HCT116 (cell line): ENCODE measurements around the gene PIP4P1.
"Not testable (repeated sequence)": the region's sequence is repeated elsewhere in the genome, so short reads cannot be mapped to it uniquely, and the experiment has no call there.

Experiments used
- EGR1 ChIP-seq: IDR thresholded peaks from 2 replicates; pipeline ENCODE4 v1.6.1; 2012; ENCODE audit warnings: low read depth
- EZH2 ChIP-seq: fragments of 200-600 bp; sonication (generic); IDR thresholded peaks from 2 replicates; pipeline ENCODE4 v1.6.1; 2017; ENCODE audit warnings: antibody characterized with exemption, mixed run types
- EZH2phosphoT487 ChIP-seq: fragments of 200-600 bp; IDR thresholded peaks from 2 replicates; pipeline ENCODE4 v1.6.1; 2018; ENCODE audit warnings: antibody characterized with exemption, borderline replicate concordance
- POLR2A ChIP-seq: IDR thresholded peaks from 2 replicates; pipeline ENCODE4 v1.7.0; 2011; ENCODE audit warnings: borderline replicate concordance; ENCODE audit not compliant: insufficient read depth, insufficient read length; ENCODE audit errors: extremely low read depth
- POLR2AphosphoS5 ChIP-seq: IDR thresholded peaks from 2 replicates; pipeline ENCODE4 v1.6.1; 2011; ENCODE audit warnings: mild to moderate bottlenecking, low read depth, low read length, moderate library complexity
- RAD21 ChIP-seq: IDR thresholded peaks from 2 replicates; pipeline ENCODE4 v1.6.1; 2012; ENCODE audit warnings: low read depth, mild to moderate bottlenecking
- SIN3A ChIP-seq: IDR thresholded peaks from 2 replicates; pipeline ENCODE4 v1.6.1; 2012; ENCODE audit warnings: low read depth
- TCF7L2 ChIP-seq: IDR thresholded peaks from 2 replicates; pipeline ENCODE4 v1.7.0; 2011; ENCODE audit warnings: borderline replicate concordance, inconsistent platforms; ENCODE audit not compliant: insufficient read depth, insufficient read length; ENCODE audit errors: extremely low read depth
- TF ChIP-seq, protein P1 (sequence below), 3 experiments: fragments of 200-600 bp in 1 of 3; sonication (generic) in 1 of 3; IDR thresholded peaks in 2 of 3; conservative IDR thresholded peaks in 1 of 3; 2 replicates each; pipeline ENCODE4 v1.5.1; 2012 to 2017; ENCODE audit warnings: low read depth in 2 of 3, low read length in 2 of 3, antibody characterized with exemption in 1 of 3, borderline replicate concordance in 1 of 3, control low read depth in 1 of 3, mild to moderate bottlenecking in 1 of 3, mixed read lengths in 1 of 3, mixed run types in 1 of 3, moderate library complexity in 1 of 3; ENCODE audit not compliant: insufficient read depth in 1 of 3

DNA sequence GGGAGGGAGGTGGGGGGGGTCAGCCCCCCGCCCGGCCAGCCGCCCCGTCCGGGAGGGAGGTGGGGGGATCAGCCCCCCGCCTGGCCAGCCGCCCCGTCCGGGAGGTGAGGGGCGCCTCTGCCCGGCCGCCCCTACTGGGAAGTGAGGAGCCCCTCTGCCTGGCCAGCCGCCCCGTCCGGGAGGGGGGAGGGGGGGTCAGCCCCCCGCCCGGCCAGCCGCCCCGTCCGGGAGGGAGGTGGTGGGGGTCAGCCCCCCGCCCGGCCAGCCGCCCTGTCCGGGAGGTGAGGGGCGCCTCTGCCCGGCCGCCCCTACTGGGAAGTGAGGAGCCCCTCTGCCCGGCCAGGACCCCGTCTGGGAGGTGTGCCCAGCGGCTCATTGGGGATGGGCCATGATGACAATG lies 45.5 kb upstream of the PIP4P1 start:
- TF ChIP-seq EZH2phosphoT487, RAD21, TCF7L2, EZH2, POLR2A, EGR1, POLR2AphosphoS5, SIN3A: not testable (repeated sequence)
- TF ChIP-seq, protein P1, sequence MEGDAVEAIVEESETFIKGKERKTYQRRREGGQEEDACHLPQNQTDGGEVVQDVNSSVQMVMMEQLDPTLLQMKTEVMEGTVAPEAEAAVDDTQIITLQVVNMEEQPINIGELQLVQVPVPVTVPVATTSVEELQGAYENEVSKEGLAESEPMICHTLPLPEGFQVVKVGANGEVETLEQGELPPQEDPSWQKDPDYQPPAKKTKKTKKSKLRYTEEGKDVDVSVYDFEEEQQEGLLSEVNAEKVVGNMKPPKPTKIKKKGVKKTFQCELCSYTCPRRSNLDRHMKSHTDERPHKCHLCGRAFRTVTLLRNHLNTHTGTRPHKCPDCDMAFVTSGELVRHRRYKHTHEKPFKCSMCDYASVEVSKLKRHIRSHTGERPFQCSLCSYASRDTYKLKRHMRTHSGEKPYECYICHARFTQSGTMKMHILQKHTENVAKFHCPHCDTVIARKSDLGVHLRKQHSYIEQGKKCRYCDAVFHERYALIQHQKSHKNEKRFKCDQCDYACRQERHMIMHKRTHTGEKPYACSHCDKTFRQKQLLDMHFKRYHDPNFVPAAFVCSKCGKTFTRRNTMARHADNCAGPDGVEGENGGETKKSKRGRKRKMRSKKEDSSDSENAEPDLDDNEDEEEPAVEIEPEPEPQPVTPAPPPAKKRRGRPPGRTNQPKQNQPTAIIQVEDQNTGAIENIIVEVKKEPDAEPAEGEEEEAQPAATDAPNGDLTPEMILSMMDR (IDR thresholded peaks at IDR 0.05 in 2 of 3, conservative IDR thresholded peaks at IDR 0.05 in 1 of 3; ENCODE audit: borderline replicate concordance in 1 of 3, insufficient read depth in 1 of 3, low read depth in 2 of 3, low read length in 2 of 3) = not testable (repeated sequence)
